ENCODE results near the gene QPCT.
"Not testable (repeated sequence)": the region's sequence is repeated elsewhere in the genome, so short reads cannot be mapped to it uniquely, and the experiment has no call there.

GRCh38 chr2:37413911-37414469, 69.6 kb downstream of the QPCT start:
- not testable (repeated sequence) for TF ChIP-seq CTCF (conservative IDR thresholded peaks at IDR 0.05; ENCODE audit: low read length); EZH2phosphoT487 (IDR thresholded peaks at IDR 0.05; ENCODE audit: borderline replicate concordance, low read depth, low read length)
